B cell (primary cell): ENCODE results near the gene SAT1.

ENCODE experiments used
- CTCF ChIP-seq: fragments of 200-600 bp; IDR thresholded peaks from one replicate; pipeline ENCODE4 v1.8.0; 2022; ENCODE audit warnings: antibody characterized with exemption, mild to moderate bottlenecking
- EZH2 ChIP-seq: IDR thresholded peaks from 2 replicates; pipeline ENCODE4 v1.6.1; 2012; ENCODE audit warnings: borderline replicate concordance, low read depth, mild to moderate bottlenecking, moderate library complexity, low read length; ENCODE audit not compliant: insufficient read depth, poor library complexity, severe bottlenecking

- TF ChIP-seq CTCF (no peak), EZH2 (no peak)
Measured at GRCh38 chrX:23826216-23826615, 43.2 kb downstream of the SAT1 start.
